Measurements from ENCODE around the gene OSBPL3. TPM values are rescaled to one million over a fixed set of nuclear protein-coding genes. Genes with fewer than 3 reads are reported as not detected.

The OSBPL3 gene
- total RNA-seq, 1 experiment from 2014 or later = 8.6 TPM

DNA sequence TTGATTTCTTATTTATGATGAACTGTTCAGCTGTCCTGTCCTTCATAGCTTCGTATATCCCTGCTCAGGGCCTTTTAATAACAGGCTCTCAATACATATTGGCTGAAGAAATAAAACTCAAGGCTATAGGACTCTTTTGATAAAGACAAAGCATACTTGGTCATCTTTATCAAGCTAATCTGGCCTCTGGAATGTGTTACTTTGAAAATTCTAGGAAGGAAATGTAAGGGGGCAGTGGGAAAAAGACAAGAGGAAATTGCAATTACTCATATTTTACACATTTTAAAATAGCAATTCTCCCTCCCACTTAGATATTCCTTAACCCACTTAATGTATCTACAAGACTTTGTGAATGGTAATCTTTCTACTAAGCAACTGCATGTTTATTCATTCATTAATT is 94.3 kb downstream of the OSBPL3 start:
- no peaks in the 10 kb centered on the region for H3K9me3 Mint-ChIP-seq

More for the DNA sequence above, 94.3 kb downstream of the OSBPL3 start:
- Mint-ChIP-seq H3K4me3 (no peak overlapping the region), H3K36me3 (ENCODE audit: insufficient read depth in 1 of 3, low read depth in 3 of 3) (peaks cover 0 to 4% (median 2%) of the 10 kb centered on the region in 3 experiments; a peak in 1 of 7 replicates), H3K27ac (no peak overlapping the region), H3K4me1 (peaks cover 15 to 22% of the 10 kb centered on the region in 2 experiments), H3K27me3 (ENCODE audit: low read depth) (no peaks in the 10 kb centered on the region)
- H3K27ac ChIP-seq (ENCODE audit: insufficient read length, low read depth, low read length) = no peak overlapping the region
- no peaks in the 10 kb centered on the region for H3K79me2 ChIP-seq (ENCODE audit: insufficient read depth, low read length)
- H2AK5ac ChIP-seq (ENCODE audit: insufficient read length, low read length) = no peak overlapping the region
- H3K9ac ChIP-seq (ENCODE audit: extremely low read depth, insufficient read length, low read length) = no peak overlapping the region
- no peak overlapping the region for H2BK20ac ChIP-seq (ENCODE audit: low read depth, low read length, poor library complexity, severe bottlenecking)
- H2BK120ac ChIP-seq (ENCODE audit: low read depth, low read length, poor library complexity, severe bottlenecking) = no peak overlapping the region
- no peaks in the 10 kb centered on the region for H3K23me2 ChIP-seq (ENCODE audit: insufficient read length, low read depth, low read length, poor library complexity, severe bottlenecking)
- no peak overlapping the region for H3T11ph ChIP-seq (ENCODE audit: low read length)
- no peaks in the 10 kb centered on the region for H3K4me1 ChIP-seq (ENCODE audit: insufficient read depth, low read length)
- H3K4me2 ChIP-seq (ENCODE audit: insufficient read depth, insufficient read length, low read length) = no peak overlapping the region
- H2BK5ac ChIP-seq (ENCODE audit: insufficient read length, low read length) = no peak overlapping the region
- H3K23ac ChIP-seq (ENCODE audit: insufficient read length, low read depth, low read length) = no peak overlapping the region
- H3K4ac ChIP-seq (ENCODE audit: low read depth, low read length) = no peak overlapping the region
- no peak overlapping the region for H4K5ac ChIP-seq (ENCODE audit: insufficient read length, low read depth, low read length)
- no peaks in the 10 kb centered on the region for H3K79me1 ChIP-seq (ENCODE audit: insufficient read depth, low read depth, low read length, poor library complexity, severe bottlenecking)
- H3K27me3 ChIP-seq (ENCODE audit: insufficient read depth, low read length) = no peaks in the 10 kb centered on the region
- no peak overlapping the region for H2BK12ac ChIP-seq (ENCODE audit: insufficient read length, low read depth, low read length)
- H4K8ac ChIP-seq (replicated peaks; ENCODE audit: insufficient read length, low read depth, low read length) = no peak overlapping the region
- DNase-seq = no peak
- WGBS (ENCODE audit: extremely low coverage, insufficient read length, low lambda C conversion rate) = no CpG with 5 or more reads among the region's 1 CpG
- no peak overlapping the region for H4K91ac ChIP-seq (ENCODE audit: insufficient read length, low read depth, low read length)
- no peak overlapping the region for H2BK15ac ChIP-seq (ENCODE audit: low read depth, low read length)
- no peak for TF ChIP-seq CTCF (conservative IDR thresholded peaks at IDR 0.05)
- H4K20me1 ChIP-seq (ENCODE audit: control insufficient read depth, insufficient read depth, insufficient read length) = no peaks in the 10 kb centered on the region
- H2AFZ ChIP-seq (ENCODE audit: low read length) = no peak overlapping the region
- H3K14ac ChIP-seq (ENCODE audit: insufficient read depth, low read length) = no peak overlapping the region
- H3K9me3 ChIP-seq (ENCODE audit: control insufficient read depth, low read depth, low read length) = no peaks in the 10 kb centered on the region
- no peak overlapping the region for H3K56ac ChIP-seq (ENCODE audit: insufficient read length, low read depth, low read length)
- no peak overlapping the region for H3K18ac ChIP-seq (ENCODE audit: insufficient read length, low read depth, low read length)

Data from H9 (cell line).